HuH-7 (cell line): ENCODE results near the gene RBMS3.

Source experiments
- DNase-seq: peaks from one replicate; pipeline ENCODE4 v3.0.0; 2011; ENCODE audit warnings: low spot score

Gene RBMS3

DNA sequence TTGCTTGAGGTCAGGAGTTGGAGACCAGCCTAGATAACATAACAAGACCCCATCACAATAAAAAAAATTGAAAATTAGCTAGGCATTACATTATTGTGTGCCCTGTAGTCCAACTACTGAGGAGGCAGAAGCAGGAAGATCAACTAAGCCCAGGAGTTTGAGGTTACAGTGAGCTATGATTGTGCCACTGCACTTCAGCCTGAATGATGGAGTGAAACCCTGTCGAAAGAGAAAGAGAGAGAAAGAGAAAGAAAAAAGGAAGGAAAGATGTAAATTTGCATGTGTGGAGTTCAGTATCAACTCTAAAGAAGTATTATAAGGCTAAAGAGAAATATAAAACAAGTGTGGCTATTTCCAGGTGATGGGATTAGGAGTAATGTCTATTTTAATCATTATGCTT is 661.4 kb downstream of the RBMS3 start:
- no peak for DNase-seq

DNA sequence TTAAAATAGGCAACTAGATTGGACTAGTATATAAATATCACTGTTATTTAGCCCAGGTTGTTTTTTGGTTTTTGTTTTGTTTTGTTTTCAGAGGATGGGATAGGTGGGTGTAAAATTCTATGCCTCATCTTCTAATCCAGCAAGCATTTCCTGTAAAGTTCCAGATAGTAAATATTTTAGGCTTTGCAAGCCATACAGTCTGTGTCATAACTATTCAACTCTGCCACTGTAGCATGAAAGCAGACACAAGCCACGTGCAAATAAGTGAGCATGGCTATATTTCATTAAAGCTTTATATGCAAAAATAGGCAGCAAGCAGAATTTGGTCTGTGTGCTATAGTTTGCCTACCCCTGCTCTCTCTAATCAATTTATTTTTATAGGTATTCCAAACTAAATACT is 668.3 kb downstream of the RBMS3 start:
- no peak for DNase-seq

DNA sequence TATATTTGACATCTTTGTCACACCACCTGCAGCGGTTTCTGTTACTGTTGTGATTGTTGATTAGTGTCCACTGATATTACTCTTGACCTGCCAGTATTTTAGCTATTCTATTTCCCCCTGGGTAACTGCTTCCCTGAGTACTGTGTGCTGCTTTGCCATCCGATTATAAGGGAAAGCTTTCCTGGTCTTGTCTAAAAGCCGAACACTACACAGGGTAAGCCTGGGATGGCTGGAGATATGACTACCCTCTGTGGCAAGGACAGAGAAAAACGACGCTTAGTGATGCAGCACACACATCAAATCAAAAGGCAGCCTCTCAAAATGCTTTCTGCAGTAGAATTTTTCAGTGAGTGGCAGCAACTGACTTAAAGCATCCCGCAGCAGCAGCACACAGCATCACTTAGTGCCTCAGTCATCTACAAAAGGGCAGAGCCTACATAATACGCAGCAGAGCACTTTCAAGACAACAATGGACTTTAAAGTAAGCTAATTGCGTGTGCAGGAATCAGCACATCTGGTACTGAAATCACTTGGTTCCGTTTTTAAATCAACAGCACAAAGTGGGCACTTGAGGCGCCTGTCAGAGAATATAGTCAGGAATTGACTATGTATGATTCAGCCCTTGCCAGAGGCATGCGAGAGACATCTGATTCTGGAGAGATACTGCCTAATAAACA is 669.2 kb downstream of the RBMS3 start:
- DNase-seq: no peak

DNA sequence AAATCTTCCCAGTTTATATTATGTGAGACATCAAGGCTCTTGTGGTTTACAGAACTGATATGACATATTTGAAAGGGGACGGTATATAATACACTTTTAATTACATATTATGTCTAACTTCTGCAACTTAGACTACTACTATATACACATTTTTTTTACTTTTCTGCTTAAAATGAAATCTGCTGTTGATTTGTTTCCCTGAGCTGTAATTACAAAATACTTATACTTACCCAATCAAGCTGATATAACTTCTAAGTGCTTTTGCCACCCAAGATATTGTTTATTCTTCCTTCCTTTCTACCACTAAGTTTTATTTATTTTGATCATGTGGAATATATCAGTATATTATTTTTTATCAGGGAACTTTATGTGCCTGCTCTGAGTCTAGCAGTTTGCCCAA is 671.6 kb downstream of the RBMS3 start:
- DNase-seq: no peak

DNA sequence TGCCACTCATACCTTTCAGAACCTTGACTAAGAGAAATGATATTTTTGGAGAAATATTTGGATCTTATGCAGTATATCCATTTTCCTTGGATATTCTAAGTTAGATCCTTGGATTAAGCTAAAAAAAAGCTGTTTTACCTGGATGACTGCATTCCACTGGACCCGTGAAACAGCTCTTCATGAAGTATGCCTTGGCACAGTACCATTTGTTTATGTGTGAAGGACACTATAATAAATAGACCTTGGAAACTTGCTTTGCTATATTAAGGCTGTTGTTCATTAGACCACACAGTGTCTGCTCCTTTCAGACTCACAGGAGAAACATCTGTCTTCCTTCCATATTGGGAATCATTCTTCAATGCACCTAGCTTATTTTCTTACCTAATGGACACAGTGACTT is 674.5 kb downstream of the RBMS3 start:
- no peak for DNase-seq

DNA sequence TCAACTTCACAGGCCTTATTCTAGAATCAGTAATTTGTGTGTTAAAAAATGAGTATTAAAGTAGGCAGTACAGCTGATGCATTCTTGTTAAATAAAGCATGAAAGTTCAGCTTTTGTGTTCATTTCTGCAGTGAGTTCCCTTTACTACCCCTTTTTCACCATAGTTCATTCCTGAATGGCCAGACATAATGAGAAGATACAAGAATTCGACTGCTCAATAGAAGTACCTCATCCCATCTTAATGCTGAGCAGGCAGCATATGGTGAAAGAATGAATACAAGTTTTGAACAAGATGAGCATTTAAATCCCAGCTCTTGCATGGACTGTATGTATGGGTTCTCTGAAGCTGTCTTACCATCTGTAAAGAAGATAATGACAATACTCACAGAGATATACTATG is 677.9 kb downstream of the RBMS3 start:
- DNase-seq: no peak

DNA sequence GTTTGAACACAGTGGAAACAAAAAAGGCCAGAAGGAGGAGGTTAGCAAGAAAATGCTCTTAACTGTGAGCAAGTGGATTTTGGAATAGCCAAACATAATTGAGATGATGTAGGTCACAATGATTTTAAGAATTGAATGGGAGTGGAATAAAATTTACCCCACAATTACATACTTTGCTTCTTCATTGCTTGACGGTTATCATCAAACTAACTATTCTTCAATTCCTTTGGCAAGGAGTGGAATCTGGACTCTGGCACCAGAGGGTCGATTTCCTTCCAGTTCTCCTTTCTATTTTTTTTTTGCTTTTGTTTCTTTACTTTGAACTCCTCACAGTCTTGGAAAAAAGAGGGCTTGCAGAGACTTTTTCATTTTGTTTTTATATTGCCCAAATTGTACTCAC is 691.0 kb downstream of the RBMS3 start:
- no peak for DNase-seq

DNA sequence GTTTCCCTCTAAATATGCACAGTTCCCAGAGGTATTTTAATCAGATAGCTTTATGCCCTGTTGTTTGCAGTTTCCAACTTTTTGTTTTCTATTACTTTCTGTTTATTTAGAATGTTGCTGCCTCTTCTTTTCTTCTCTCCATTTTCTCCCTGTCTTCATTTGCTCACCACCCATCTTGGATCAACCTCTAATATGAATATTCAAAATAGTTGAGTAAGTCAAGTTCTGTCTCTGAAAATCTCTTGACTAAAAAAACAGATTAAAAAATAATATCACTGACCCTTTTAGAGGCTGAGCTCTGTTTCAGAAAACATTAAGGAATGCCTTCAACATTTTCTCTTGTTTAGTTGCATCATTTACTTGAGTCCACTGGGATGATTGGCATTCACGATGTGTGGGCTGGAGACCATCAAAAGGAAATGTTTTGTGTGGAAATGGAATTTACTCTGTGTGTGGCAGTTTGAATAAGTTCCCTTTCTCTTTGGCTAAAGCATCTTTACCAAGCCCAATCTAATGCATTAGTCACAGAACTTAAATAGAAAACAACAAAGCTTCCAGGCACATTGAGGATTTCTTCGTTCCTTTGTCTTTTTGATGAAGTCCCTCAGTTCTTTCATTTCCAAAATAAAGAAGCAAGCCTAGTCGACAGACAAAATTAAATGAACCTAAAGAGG is 691.6 kb downstream of the RBMS3 start:
- DNase-seq: no peak

DNA sequence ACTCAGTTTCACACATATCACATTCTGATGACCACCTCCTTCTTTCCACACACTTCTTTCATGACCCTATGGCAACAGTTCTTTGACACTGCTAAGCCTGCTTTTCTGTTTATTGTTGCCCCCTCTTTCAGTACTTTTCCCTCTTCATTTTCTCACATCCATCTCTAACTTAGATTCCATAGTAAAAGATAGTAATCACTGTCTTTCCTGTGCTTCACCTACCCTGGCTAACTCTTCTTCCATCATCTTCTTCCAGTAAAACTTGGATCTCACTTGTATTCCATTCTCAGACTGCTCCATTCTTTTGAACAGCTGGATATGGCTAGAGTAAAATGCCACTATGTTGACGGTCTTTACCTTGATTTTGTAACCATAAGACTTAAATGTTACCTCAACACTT is 692.9 kb downstream of the RBMS3 start:
- DNase-seq: no peak

DNA sequence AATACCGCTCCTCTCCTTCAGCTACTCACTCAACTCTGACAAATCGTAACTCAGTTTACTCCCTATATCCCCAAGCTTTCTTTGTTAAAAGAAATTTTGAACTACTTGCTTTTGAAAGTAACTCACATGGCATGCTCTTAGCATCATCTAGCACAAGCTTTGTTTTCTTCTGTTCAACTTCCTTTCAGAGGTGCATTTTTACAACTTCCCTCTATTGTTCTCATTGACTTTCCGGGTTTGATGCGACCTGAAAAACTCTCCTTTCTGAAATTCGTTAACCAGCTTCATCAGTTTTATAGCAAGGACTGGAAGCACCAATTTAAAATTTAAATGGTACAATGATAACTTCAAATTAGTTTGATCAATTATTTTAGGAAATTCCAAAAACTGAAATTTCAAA is 696.0 kb downstream of the RBMS3 start:
- no peak for DNase-seq

DNA sequence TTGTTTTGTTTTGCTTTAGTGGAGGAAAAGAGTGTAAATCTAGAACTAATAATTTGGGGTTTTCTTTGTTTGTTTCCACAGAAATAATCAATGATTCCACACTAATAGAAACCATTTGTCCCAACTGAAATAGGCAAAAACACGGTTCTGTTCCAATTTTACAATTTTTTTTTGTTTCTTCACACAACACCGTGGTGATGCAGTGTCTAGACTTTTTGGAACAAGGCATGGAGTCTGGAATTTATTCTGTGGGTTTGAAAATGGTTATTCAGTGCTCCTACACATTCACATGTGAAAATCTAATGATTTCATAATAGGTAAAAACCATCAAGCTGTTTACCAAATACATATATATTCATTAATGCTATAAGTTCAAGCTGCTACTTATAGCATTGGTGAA is 696.5 kb downstream of the RBMS3 start:
- no peak for DNase-seq

DNA sequence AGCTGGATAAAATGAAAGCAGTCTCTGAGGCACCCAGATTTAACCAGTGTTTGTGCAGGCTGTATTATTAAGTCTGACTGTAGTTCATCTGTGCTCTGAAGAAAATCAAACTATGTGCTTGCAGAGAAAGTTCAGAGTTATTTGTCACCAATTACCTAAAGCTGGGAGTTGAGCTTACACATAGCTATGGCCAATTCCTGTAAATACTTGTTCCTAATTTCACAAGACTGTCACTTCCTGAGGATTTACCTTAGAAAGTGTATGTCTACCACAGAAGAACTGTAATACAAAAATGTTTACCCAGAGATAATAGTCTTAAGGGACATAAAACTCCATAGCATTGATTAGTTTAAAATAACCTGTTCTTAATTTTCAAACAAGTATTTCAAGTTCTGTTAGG is 697.2 kb downstream of the RBMS3 start:
- DNase-seq: no peak

DNA sequence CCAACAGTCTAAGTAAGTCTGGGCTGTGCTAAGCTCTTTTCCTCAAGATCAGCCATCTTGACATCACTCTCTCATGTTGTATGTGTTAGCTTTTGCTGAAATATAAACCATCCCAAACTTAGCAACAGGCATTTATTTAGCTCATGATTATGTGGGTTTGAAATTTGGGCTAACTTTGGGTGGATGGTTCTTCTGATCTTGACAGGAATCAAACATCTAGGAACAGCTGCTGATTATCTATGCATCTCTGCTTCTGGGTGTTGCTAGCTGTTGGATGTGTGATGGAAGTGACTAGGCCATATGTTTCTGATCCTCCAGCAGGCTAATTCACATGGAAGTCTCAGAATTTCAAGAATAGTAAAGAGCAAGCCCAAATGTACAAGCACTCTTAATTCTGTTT is 710.3 kb downstream of the RBMS3 start:
- no peak for DNase-seq

DNA sequence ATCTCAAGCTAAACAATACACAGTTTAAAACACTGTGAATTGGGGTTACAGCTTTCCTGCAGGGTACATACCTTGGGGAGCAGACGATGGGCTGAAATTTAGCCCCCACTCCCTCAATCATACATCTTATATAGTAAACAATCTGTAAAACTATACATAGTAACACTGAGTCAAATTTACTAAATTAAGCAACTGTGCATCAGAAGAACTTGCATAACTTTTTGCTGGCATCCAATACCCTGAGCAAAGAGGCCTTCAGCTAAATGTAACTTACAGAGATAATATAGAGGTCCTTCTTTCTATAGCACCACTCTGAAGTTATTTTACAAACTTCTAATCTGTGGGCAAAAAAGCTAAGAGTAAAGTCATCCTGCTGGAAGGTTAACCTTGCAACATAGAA is 721.9 kb downstream of the RBMS3 start:
- DNase-seq: no peak

DNA sequence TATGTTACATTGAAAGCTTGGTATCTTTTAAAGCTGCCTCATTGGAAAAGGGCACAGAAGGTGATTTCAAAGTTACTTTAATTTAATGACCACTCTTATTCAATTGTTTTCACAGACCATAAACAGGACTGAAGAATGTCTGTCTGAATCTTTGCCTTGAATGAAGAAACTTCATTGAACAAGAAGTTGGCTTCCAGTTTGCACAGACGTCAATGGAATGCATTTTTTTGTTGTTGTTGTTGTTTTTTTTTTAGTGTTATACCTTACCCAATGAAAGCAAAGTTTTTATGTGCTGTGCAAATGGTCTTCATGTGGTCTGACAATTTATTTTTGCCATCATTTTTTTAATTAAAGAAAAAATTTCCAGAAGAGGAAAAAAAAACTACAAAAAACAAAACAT is 722.9 kb downstream of the RBMS3 start:
- no peak for DNase-seq

DNA sequence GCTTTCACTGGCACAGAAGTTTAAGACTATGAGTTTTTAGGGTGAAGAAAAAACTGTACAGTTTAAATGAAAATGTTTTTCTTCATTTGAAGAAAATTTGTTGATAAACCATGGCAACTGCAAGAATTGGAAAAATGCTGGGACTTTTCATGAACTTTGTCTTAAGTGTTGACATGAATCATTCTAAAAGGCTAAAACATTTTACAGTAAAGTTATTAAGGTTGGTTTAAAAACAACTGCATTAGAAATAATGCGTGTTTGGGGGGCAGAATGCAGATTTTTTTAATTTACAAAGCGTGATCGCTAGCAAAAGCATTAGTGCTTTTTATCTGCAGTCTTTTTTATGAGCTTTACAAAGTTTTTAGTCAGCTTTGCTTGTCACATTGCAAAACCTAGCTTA is 723.6 kb downstream of the RBMS3 start:
- DNase-seq: no peak

DNA sequence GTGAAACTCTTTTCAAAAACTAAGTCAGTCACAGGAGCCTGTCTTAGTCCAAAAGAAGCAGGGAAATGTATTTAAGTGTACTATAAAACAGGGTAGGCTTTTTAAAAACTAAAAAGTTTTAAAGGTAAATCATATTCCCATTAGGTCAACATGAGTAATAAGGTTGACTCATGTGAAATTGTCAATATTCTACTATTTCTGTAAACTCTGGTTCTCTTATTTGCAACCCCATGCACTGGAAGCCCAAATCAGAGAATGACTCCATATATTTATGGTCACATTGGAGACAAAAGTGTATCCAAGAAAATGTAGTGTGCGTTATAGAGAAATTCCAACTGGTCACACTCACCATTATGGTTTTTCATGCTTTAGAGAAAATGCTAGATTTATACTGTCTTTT is 725.2 kb downstream of the RBMS3 start:
- DNase-seq: no peak

DNA sequence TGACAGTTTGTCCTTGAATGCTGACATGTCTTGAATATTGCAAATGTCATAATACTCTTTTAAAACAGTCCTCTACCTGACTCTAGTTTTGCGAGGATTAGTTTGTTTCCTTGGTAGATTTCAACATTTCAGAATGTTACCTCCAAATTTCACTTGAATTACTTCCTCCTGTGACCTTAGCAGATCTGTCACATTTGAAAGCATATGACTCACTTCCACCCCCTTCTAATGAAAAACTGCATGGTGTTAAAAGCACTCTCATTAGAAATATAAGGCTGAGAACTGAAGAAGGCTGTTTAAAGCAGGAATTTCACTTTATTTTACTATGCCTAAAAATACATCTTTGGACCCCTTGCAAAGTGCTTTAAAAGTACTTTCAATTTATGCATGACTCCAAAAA is 726.8 kb downstream of the RBMS3 start:
- DNase-seq: no peak

DNA sequence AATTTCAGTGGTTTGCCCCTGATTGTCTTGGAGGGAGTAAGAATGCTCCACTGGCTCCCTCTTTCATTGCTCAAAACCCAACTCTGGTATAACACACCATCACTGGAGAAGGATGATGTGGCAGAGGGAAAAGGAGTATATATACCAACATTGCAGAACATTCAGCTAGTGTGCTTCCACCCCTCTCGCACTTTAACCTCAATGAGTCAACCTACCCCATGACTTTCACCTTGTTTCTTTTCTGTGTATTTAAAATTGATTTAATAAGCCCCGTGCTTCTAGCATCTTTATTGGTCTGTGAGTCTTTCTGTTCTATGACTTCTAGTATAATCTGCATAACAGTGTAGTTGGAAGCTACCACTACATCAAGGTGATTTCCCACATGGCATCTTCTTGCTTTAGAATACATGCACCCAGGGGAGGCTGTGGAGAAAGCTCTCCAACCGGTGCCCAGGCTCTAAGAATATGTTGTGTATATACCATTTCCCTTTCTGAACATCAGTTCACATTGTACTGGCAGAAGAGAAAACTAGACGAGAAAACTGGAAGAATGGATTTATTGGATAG is 730.4 kb downstream of the RBMS3 start:
- no peak for DNase-seq

DNA sequence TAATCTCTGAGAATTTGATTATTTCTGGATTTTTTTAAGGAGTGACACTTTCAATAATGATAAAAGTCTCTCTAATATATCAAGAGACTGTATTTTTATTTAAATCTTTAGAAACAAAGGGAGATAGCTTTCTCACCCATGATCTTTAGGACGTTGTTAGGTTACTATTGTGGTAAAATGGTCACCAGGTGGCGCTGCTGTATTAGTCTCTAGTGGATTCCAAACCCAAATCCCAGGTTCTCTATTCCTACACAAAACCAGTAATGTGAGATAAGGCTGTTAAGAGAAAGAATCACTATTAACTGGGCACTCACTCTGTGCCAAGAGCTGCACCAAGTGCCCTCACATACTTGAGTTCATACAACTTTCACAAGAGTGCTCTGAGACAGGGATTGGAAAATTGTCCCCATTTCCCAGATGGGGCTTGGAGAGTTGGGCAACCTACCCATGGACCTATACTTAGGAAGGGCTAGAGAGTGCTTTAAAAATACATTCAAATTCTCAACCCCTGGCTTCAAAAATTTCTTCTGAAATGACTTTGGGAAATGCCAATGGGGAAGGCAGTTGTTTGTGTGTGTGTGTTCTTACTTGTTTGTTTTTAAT is 732.2 kb downstream of the RBMS3 start:
- peak; percentile 76 for DNase-seq

DNA sequence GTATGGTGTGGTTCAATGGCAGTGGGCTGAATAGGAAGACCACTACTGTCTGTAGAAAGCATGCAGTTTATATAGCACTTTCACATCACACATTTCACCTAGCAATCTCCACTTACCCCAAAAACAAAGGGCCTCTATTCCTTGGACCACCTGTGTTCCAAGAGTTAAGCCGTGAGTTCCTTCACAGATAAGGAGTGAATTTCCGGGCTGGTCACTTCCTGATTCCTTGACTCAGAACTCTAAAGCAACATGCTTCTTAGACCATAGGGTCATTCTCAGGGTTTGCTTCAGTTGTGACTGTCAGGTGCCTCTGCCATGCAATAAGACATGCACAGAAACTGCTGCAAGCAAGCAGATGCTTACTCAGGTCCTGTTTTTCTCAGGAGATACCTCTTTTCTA is 737.0 kb downstream of the RBMS3 start:
- no peak for DNase-seq

DNA sequence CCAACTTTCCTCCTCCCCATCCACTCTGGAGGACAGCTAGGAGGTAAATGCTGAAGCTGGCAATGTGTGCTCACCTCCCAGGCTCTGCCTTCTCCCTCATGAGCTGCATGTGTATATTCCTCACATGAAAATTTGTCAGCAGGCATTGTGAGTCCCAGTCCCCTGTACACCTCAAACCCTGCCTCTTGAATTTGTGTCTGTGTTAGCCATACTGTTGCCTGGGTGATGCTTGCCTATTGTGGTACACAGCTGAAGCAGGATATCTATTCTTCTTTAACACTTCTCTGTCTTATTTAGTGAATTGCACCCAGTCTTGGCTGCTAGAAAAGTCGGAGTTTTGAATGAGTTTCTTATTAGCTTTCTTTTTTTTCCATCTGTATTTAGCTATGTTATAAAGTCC is 739.5 kb downstream of the RBMS3 start:
- DNase-seq: no peak

DNA sequence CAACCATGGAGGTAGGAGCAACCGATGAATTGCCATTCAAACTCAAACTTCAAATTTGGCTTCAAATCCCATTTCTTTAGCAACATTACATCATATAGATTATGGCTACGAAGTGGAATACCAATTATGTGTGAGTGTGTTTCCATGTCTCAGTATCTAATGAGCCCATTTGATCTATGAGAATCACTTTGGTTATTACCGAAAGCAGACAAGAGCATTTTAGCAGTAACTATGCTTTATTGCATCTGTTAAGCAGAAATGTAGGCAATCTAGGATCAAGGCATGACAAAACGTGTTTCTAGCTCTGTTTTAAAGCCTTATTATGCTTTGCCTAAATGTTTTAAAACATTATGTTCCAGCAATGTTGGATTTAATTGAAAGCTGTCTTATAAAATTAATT is 743.6 kb downstream of the RBMS3 start:
- DNase-seq: no peak

DNA sequence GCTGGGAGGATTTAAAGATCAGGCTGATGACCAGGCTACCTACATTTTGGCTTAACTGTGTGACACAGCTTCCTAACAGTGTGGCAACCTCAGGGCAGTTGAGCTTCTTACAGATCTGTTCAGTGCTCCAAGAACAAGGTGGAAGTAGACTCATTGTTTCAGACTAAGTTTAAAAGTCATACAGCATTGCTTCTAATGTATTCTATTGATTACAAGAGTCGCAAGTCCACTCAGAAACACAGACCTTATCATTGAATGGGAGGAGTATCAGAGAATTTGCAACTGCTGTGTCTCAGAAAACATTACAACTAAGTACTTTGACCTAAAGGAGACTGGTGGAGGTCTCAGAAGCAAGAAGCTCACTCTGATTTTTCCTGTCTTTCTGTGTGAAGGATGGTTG is 746.0 kb downstream of the RBMS3 start:
- DNase-seq: no peak
